A673 (cell line): ENCODE data around the gene NPRL2.

Source experiments
- EZH2 ChIP-seq: fragments of 200-600 bp; sonication (generic); IDR thresholded peaks from 2 replicates; pipeline ENCODE4 v1.6.1; 2017; ENCODE audit warnings: borderline replicate concordance, low read depth, mild to moderate bottlenecking, mixed read lengths, antibody characterized with exemption, low read length; ENCODE audit not compliant: poor library complexity, severe bottlenecking
- TF ChIP-seq, protein P1 (sequence below): fragments of 300-800, 200-600 bp; sonication (generic); conservative IDR thresholded peaks from 2 replicates; pipeline ENCODE4 v1.5.1; 2017; ENCODE audit warnings: low read depth, mild to moderate bottlenecking, antibody characterized with exemption, low read length, moderate library complexity, mixed read lengths

DNA sequence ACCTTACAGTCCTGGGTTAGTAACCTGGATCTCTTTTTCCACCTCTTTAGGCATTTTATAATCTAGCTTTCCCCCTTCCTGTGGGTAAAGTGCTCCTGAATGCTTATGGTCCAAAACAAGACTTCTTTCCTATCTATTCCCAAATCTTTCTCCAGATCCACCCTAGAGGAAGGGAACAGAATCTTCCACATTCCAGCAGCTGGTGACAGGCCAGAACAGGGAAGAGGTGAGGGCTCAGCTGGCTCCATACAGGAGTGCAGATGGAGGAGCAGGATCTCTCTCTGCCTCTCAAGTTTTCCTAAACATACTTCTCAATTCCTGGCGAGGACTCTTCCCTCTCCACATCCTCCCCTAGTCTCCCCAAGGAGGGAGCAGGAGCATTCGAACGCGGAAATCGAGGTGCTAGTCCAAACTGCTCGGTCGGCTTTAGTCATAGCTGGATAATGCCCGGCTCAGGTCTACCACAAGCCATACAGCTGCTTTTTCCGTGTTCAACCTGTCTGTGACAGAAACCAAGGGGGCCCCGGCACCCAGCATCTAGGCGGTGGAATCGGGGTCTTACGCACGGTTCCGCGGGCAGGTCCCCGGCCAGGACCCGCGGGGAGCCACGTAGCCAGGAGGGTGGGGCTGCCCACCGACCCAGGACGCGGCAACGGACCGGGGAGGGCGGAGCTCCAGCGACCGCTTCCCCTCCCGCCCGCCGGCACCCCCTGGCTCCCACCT lies 14.0 kb downstream of the NPRL2 start:
- TF ChIP-seq EZH2 = no peak
- TF ChIP-seq, protein P1, sequence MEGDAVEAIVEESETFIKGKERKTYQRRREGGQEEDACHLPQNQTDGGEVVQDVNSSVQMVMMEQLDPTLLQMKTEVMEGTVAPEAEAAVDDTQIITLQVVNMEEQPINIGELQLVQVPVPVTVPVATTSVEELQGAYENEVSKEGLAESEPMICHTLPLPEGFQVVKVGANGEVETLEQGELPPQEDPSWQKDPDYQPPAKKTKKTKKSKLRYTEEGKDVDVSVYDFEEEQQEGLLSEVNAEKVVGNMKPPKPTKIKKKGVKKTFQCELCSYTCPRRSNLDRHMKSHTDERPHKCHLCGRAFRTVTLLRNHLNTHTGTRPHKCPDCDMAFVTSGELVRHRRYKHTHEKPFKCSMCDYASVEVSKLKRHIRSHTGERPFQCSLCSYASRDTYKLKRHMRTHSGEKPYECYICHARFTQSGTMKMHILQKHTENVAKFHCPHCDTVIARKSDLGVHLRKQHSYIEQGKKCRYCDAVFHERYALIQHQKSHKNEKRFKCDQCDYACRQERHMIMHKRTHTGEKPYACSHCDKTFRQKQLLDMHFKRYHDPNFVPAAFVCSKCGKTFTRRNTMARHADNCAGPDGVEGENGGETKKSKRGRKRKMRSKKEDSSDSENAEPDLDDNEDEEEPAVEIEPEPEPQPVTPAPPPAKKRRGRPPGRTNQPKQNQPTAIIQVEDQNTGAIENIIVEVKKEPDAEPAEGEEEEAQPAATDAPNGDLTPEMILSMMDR = no peak
